Breast epithelium (tissue), 3 donors: ENCODE data around the gene KRT8.

Experiments used
- POLR2A ChIP-seq: fragments of 450-650 bp; IDR thresholded peaks from one replicate; pipeline ENCODE4 v1.6.1; 2016; ENCODE audit warnings: antibody characterized with exemption, mild to moderate bottlenecking, moderate library complexity
- POLR2AphosphoS5 ChIP-seq, 3 donors: sonication (generic); formaldehyde crosslinking; IDR thresholded peaks; one replicate each; pipeline ENCODE4 v1.6.1; 2017; ENCODE audit warnings: antibody characterized with exemption in 3 of 3
- TF ChIP-seq, protein P1 (sequence below), 3 donors: fragments of 450-650 bp; IDR thresholded peaks; one replicate each; pipeline ENCODE4 v1.5.1; 2016 to 2017; ENCODE audit warnings: antibody characterized with exemption in 3 of 3, mild to moderate bottlenecking in 3 of 3, moderate library complexity in 3 of 3

GRCh38 chr12:52920937-52921336, 16.1 kb upstream of the KRT8 start:
- TF ChIP-seq, protein P1, sequence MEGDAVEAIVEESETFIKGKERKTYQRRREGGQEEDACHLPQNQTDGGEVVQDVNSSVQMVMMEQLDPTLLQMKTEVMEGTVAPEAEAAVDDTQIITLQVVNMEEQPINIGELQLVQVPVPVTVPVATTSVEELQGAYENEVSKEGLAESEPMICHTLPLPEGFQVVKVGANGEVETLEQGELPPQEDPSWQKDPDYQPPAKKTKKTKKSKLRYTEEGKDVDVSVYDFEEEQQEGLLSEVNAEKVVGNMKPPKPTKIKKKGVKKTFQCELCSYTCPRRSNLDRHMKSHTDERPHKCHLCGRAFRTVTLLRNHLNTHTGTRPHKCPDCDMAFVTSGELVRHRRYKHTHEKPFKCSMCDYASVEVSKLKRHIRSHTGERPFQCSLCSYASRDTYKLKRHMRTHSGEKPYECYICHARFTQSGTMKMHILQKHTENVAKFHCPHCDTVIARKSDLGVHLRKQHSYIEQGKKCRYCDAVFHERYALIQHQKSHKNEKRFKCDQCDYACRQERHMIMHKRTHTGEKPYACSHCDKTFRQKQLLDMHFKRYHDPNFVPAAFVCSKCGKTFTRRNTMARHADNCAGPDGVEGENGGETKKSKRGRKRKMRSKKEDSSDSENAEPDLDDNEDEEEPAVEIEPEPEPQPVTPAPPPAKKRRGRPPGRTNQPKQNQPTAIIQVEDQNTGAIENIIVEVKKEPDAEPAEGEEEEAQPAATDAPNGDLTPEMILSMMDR (IDR thresholded peaks at IDR 0.05) = no peak
- no peak for TF ChIP-seq POLR2A
- TF ChIP-seq POLR2AphosphoS5 (IDR thresholded peaks at IDR 0.05) = no peak
